Measurements from ENCODE around the gene CHRNB2.

DNA sequence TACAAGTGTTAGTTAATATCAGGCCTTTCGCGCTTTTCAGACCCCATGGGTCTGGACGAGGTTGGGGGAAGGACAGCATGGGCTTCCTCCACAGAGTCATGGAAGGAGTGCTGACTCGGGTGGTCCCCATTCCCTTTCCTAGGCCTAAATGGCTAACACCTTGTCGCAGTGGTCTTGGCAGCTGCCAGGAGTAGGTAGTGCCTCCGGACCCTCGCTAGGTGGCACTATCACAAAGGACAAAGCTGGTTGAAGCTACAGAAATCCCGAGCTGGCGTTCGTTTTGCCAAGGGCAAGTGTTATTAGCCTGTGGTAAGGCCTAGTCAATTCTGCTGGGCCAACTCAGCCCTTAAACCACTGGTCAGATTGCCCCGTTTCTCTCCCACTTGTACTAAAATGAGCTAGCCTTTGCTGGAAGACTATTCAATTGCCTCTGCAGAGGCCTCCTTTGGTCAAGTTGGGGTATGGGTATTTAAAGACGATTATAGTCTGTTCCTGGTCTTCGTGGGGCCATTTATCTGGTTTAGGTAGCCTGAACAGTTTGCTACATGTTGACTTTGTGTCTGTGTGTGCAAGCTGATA, 8.0 kb upstream of the CHRNB2 start:
- TF ChIP-seq, protein P1, sequence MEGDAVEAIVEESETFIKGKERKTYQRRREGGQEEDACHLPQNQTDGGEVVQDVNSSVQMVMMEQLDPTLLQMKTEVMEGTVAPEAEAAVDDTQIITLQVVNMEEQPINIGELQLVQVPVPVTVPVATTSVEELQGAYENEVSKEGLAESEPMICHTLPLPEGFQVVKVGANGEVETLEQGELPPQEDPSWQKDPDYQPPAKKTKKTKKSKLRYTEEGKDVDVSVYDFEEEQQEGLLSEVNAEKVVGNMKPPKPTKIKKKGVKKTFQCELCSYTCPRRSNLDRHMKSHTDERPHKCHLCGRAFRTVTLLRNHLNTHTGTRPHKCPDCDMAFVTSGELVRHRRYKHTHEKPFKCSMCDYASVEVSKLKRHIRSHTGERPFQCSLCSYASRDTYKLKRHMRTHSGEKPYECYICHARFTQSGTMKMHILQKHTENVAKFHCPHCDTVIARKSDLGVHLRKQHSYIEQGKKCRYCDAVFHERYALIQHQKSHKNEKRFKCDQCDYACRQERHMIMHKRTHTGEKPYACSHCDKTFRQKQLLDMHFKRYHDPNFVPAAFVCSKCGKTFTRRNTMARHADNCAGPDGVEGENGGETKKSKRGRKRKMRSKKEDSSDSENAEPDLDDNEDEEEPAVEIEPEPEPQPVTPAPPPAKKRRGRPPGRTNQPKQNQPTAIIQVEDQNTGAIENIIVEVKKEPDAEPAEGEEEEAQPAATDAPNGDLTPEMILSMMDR (IDR thresholded peaks at IDR 0.05): peak; percentile 84
- TF ChIP-seq EZH2phosphoT487 (IDR thresholded peaks at IDR 0.05): no peak

All from neural progenitor cell (in vitro differentiated cells).